Stimulated activated naive B cell treated with anti-CD40 and anti-IgM and Interleukin-4, amounts not matched to agents 10 μg/mL and 1 μg/mL and 100 μg/mL, for 72 hours (primary cell): ENCODE measurements around the gene RLN3.
"Not testable (repeated sequence)": the region's sequence is repeated elsewhere in the genome, so short reads cannot be mapped to it uniquely, and the experiment has no call there.

Experiments
- ATAC-seq, 2 donors: fragments of 150-1000 bp; cut with Tn5 transposase; replicated peaks; 2 replicates each; pipeline ENCODE4 v1.10.0; 2021; ENCODE audit warnings: moderate library complexity in 1 of 2
- DNase-seq: peaks from one replicate; pipeline ENCODE4 v3.0.0; 2021
- H3K27ac Mint-ChIP-seq: one replicate; pipeline ENCODE4 v1.8.0; 2022; ENCODE audit warnings: mild to moderate bottlenecking, mixed read lengths
- H3K27me3 Mint-ChIP-seq, 2 donors: one replicate each; pipeline ENCODE4 v1.8.0; 2022; ENCODE audit warnings: mixed read lengths in 2 of 2
- H3K36me3 Mint-ChIP-seq, 2 donors: one replicate each; pipeline ENCODE4 v1.8.0; 2022; ENCODE audit warnings: mixed read lengths in 2 of 2, mild to moderate bottlenecking in 1 of 2
- H3K4me1 Mint-ChIP-seq, 2 donors: one replicate each; pipeline ENCODE4 v1.8.0; 2022; ENCODE audit warnings: mixed read lengths in 2 of 2, mild to moderate bottlenecking in 1 of 2
- H3K4me3 Mint-ChIP-seq, 2 donors: one replicate each; pipeline ENCODE4 v1.8.0; 2022; ENCODE audit warnings: mild to moderate bottlenecking in 2 of 2, mixed read lengths in 2 of 2, moderate library complexity in 1 of 2
- H3K9me3 Mint-ChIP-seq, 2 donors: one replicate each; pipeline ENCODE4 v1.8.0; 2022; ENCODE audit warnings: mixed read lengths in 2 of 2, mild to moderate bottlenecking in 1 of 2

The RLN3 gene

GRCh38 chr19:14048443-14049153, 20.6 kb downstream of the RLN3 start:
- no peaks in the 10 kb centered on the region for H3K27me3 Mint-ChIP-seq
- peak overlapping the region; percentile 56 for H3K27ac Mint-ChIP-seq
- H3K9me3 Mint-ChIP-seq: peaks cover 2 to 3% of the 10 kb centered on the region in 2 donors
- DNase-seq (peak; percentile 33), ATAC-seq (peak; percentile 79 to 82)
- no peak overlapping the region for H3K4me3 Mint-ChIP-seq
- H3K4me1 Mint-ChIP-seq: peaks cover 0 to 12% of the 10 kb centered on the region in 2 donors
- H3K36me3 Mint-ChIP-seq: peaks cover 35 to 54% of the 10 kb centered on the region in 2 donors

GRCh38 chr19:14050512-14050911, 22.6 kb downstream of the RLN3 start:
- no peak overlapping the region for H3K4me3 Mint-ChIP-seq
- H3K36me3 Mint-ChIP-seq: peaks cover 35 to 61% of the 10 kb centered on the region in 2 donors
- no peak overlapping the region for H3K27ac Mint-ChIP-seq

GRCh38 chr19:14050961-14051360, 23.0 kb downstream of the RLN3 start:
- H3K36me3 Mint-ChIP-seq: peaks cover 33 to 56% of the 10 kb centered on the region in 2 donors
- H3K9me3 Mint-ChIP-seq, H3K27ac Mint-ChIP-seq, DNase-seq, H3K4me3 Mint-ChIP-seq, ATAC-seq: not testable (repeated sequence)
- peaks cover 0 to 11% of the 10 kb centered on the region in 2 donors for H3K4me1 Mint-ChIP-seq
- H3K27me3 Mint-ChIP-seq: peaks cover 0 to 11% of the 10 kb centered on the region in 2 donors

More at GRCh38 chr19:14050512-14050911, 22.6 kb downstream of the RLN3 start:
- Mint-ChIP-seq H3K4me1 (peaks cover 0 to 12% of the 10 kb centered on the region in 2 donors), H3K27me3 (peaks cover 0 to 10% of the 10 kb centered on the region in 2 donors), H3K9me3 (peaks cover 2 to 3% of the 10 kb centered on the region in 2 donors)
- ATAC-seq: no peak
- no peak for DNase-seq

- ATAC-seq (no peak), DNase-seq (no peak)
- Mint-ChIP-seq H3K9me3 (peaks cover 2 to 3% of the 10 kb centered on the region in 2 donors), H3K4me3 (no peak overlapping the region), H3K4me1 (peaks cover 0 to 5% of the 10 kb centered on the region in 2 donors), H3K27me3 (peaks cover 3 to 19% of the 10 kb centered on the region in 2 donors), H3K27ac (peak overlapping the region; percentile 63), H3K36me3 (peaks cover 28 to 50% of the 10 kb centered on the region in 2 donors)
Measured at GRCh38 chr19:14051980-14052379, 24.0 kb downstream of the RLN3 start.

- ATAC-seq (no peak), DNase-seq (no peak)
- Mint-ChIP-seq H3K27ac (peak overlapping the region; percentile 63), H3K4me1 (peaks cover 0 to 5% of the 10 kb centered on the region in 2 donors), H3K36me3 (peaks cover 28 to 50% of the 10 kb centered on the region in 2 donors), H3K4me3 (no peak overlapping the region), H3K27me3 (peaks cover 5 to 24% of the 10 kb centered on the region in 2 donors), H3K9me3 (peaks cover 2 to 3% of the 10 kb centered on the region in 2 donors)
Measured at GRCh38 chr19:14052470-14052869, 24.5 kb downstream of the RLN3 start.

- peaks cover 10 to 29% of the 10 kb centered on the region in 2 donors for H3K27me3 Mint-ChIP-seq
- H3K4me1 Mint-ChIP-seq: peaks cover 2 to 10% of the 10 kb centered on the region in 2 donors
- peaks cover 2 to 3% of the 10 kb centered on the region in 2 donors for H3K9me3 Mint-ChIP-seq
- DNase-seq (no peak), ATAC-seq (no peak)
- no peak overlapping the region for H3K4me3 Mint-ChIP-seq
- H3K36me3 Mint-ChIP-seq: peaks cover 28 to 50% of the 10 kb centered on the region in 2 donors
- no peak overlapping the region for H3K27ac Mint-ChIP-seq
Measured at GRCh38 chr19:14053032-14053431, 25.1 kb downstream of the RLN3 start.

- ATAC-seq: no peak
- Mint-ChIP-seq H3K4me3 (no peak overlapping the region), H3K27me3 (peaks cover 15 to 34% of the 10 kb centered on the region in 2 donors)
Measured at GRCh38 chr19:14053500-14053899, 25.6 kb downstream of the RLN3 start.

GRCh38 chr19:14054099-14054498, 26.2 kb downstream of the RLN3 start:
- H3K27ac Mint-ChIP-seq: peak overlapping the region; percentile 10
- peaks cover 21 to 40% of the 10 kb centered on the region in 2 donors for H3K27me3 Mint-ChIP-seq
- DNase-seq (no peak), ATAC-seq (no peak)
- peaks cover 22 to 40% of the 10 kb centered on the region in 2 donors for H3K36me3 Mint-ChIP-seq
- no peak overlapping the region for H3K4me3 Mint-ChIP-seq
- H3K9me3 Mint-ChIP-seq: peaks cover 0 to 3% of the 10 kb centered on the region in 2 donors
- H3K4me1 Mint-ChIP-seq: peaks cover 12 to 16% of the 10 kb centered on the region in 2 donors

More at GRCh38 chr19:14053500-14053899, 25.6 kb downstream of the RLN3 start:
- H3K36me3 Mint-ChIP-seq: peaks cover 24 to 46% of the 10 kb centered on the region in 2 donors
- no peak overlapping the region for H3K27ac Mint-ChIP-seq
- no peak for DNase-seq
- peaks cover under 1 to 3% of the 10 kb centered on the region in 2 donors for H3K9me3 Mint-ChIP-seq
- peaks cover 7 to 12% of the 10 kb centered on the region in 2 donors for H3K4me1 Mint-ChIP-seq

- Mint-ChIP-seq H3K27me3 (peaks cover 26 to 46% of the 10 kb centered on the region in 2 donors), H3K27ac (no peak overlapping the region), H3K4me3 (no peak overlapping the region), H3K9me3 (peaks cover 0 to 3% of the 10 kb centered on the region in 2 donors), H3K36me3 (peaks cover 22 to 40% of the 10 kb centered on the region in 2 donors), H3K4me1 (peaks cover 15 to 16% of the 10 kb centered on the region in 2 donors)
- no peak for DNase-seq
- peak in 1 of 2 donors; percentile 12 for ATAC-seq
Measured at GRCh38 chr19:14054721-14055120, 26.8 kb downstream of the RLN3 start.

GRCh38 chr19:14055396-14055795, 27.4 kb downstream of the RLN3 start:
- peaks cover 16 to 18% of the 10 kb centered on the region in 2 donors for H3K4me1 Mint-ChIP-seq
- H3K27me3 Mint-ChIP-seq: peaks cover 33 to 52% of the 10 kb centered on the region in 2 donors
- peaks cover 20 to 33% of the 10 kb centered on the region in 2 donors for H3K36me3 Mint-ChIP-seq
- H3K9me3 Mint-ChIP-seq: peaks cover 0 to 3% of the 10 kb centered on the region in 2 donors
- no peak overlapping the region for H3K4me3 Mint-ChIP-seq
- no peak overlapping the region for H3K27ac Mint-ChIP-seq
- no peak for DNase-seq
- no peak for ATAC-seq

GRCh38 chr19:14056069-14056666, 28.2 kb downstream of the RLN3 start:
- Mint-ChIP-seq H3K27me3 (peaks cover 35 to 59% of the 10 kb centered on the region in 2 donors), H3K4me3 (no peak overlapping the region), H3K36me3 (peaks cover 14 to 26% of the 10 kb centered on the region in 2 donors), H3K9me3 (peaks cover 0 to 3% of the 10 kb centered on the region in 2 donors), H3K4me1 (peaks cover 16 to 18% of the 10 kb centered on the region in 2 donors), H3K27ac (no peak overlapping the region)
- no peak for ATAC-seq
- no peak for DNase-seq

- DNase-seq (no peak), ATAC-seq (no peak)
- no peak overlapping the region for H3K27ac Mint-ChIP-seq
- peaks cover 10 to 21% of the 10 kb centered on the region in 2 donors for H3K36me3 Mint-ChIP-seq
- peaks cover 38 to 64% of the 10 kb centered on the region in 2 donors for H3K27me3 Mint-ChIP-seq
- peaks cover 16 to 18% of the 10 kb centered on the region in 2 donors for H3K4me1 Mint-ChIP-seq
- peaks cover 0 to 3% of the 10 kb centered on the region in 2 donors for H3K9me3 Mint-ChIP-seq
- peak overlapping the region in 1 of 2 donors; percentile 35 for H3K4me3 Mint-ChIP-seq
Measured at GRCh38 chr19:14056741-14057356, 28.9 kb downstream of the RLN3 start.

GRCh38 chr19:14058182-14059092, 30.5 kb downstream of the RLN3 start:
- DNase-seq (no peak), ATAC-seq (no peak)
- Mint-ChIP-seq H3K4me3 (peak overlapping the region; percentile 1 to 84), H3K4me1 (peaks cover 16 to 18% of the 10 kb centered on the region in 2 donors), H3K9me3 (no peaks in the 10 kb centered on the region), H3K27ac (no peak overlapping the region), H3K36me3 (peaks cover 0 to 7% of the 10 kb centered on the region in 2 donors), H3K27me3 (peaks cover 38 to 64% of the 10 kb centered on the region in 2 donors)
